GM19239 (cell line): ENCODE results near the gene MYL12B.
A peak's percentile ranks its signal among the peaks of the same experiment; 100 is the strongest.

ENCODE experiments used
- DNase-seq: peaks from one replicate; pipeline ENCODE4 v3.0.0; 2011; ENCODE audit warnings: low spot score; ENCODE audit not compliant: insufficient read length
- FAIRE-seq: peaks from 2 replicates; lab custom pipeline; 2011; peaks lifted over from hg19 to GRCh38; lab: Jason Lieb, UNC

Gene MYL12B

DNA sequence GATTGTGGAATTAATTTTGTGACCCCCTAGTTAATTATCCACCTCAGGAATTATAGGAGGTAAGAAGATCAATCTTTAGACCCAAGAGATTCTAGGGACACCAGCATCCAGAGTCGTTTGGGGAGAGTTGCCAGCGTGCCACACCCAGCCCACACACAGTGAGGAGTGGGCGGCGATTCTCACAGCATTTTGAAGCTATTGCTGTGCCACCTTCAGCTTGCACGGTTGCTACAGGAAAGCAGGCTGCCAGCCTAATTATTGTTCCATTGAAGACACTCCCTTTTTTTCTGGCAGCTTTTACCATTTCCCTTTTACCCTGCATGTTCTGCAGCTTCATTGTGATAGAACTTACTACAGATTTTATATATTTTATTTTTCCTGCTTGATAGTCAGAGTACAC lies 27.5 kb upstream of the MYL12B start:
- DNase-seq (no peak), FAIRE-seq (no peak)

DNA sequence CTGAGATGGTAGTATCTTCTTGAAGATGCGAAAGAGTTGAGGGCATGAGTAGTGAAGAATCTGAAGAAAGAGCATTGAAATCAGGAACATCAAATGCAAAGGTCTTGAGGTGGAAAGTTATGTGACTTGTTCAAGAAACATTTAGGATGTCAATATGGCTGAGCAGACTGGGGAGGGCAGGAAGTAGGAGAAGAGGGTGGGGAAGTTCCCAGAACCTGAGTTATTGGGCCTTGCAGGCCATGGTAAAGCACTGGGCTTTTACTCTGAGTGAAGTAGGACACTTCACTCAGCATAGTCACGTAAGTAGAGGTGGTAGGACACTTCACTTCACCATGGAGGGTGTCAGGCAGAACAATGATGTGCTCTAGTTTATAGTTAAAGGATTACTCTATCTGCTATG lies 26.1 kb upstream of the MYL12B start:
- DNase-seq, result no peak
- no peak for FAIRE-seq

- FAIRE-seq, result no peak
- DNase-seq, result no peak
Measured at GRCh38 chr18:3236470-3236869, 25.5 kb upstream of the MYL12B start.

DNA sequence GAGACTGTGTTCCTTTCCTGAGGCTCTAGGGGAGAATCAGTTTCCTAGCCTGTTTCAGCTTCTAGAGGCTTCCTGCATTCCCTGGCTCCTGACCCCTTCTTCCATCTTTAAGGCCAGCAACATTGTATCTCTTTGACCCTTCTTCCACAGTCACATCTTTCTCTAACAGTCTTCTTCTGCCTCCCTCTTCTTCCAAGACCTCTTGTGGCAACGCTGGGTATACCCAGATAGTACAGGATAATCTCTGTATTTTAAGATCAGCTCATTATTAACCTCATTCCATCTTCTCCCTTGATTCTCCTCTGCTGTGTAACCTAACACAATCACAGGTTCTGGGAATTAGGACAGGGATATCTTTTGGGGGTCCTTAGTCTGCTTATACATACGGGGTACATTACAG lies 23.2 kb upstream of the MYL12B start:
- FAIRE-seq (no peak), DNase-seq (no peak)

DNA sequence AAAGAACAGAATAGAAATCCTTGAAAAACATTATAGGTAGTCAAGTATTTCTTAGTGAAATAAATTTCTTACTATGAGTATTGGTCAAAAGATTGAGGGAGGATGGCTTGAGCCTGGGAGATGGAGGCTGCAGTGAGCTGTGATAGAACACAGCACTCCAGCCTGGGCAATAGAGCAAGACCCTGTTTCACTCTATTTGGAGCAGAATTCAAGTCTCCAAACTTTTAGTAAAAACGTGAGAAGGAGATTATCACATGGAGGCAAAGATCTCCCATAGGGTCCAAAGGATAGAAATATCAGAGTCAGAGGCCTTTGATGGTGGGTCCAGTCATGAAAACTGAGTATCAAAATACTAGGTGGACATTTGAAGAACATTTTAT lies 16.8 kb upstream of the MYL12B start:
- DNase-seq, result no peak
- FAIRE-seq, result no peak

GRCh38 chr18:3245853-3246634 lies 15.9 kb upstream of the MYL12B start:
- FAIRE-seq, result peak; percentile 68

DNA sequence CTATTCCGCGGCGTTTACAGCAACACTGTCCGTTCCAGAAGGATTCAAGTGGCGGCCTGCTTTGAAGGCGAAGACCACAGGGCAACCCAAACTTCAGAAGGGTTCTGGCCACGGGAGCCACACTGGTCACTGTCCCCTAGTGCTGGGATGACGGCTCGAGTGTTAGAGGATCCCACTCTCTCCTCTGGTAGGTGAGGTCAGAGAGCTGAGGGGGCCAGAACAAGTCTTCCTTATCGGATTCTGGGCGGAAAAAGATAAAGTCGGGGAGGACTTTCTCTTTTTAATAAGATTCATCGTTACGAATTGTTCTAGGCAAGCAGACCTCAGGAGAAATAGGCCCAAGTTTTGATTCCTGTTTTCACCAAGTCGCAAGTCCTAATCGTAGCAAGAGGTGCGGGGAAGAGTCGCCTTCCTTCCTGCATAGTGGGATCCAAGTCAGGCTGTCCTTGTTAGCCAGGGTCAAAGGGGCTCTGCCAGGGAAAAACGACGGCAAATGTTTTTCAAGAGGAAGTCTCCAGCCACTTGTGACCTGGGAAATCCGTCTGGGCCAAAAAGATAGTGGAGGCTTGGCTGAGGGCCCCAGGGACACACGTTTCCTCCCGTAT lies 15.2 kb upstream of the MYL12B start:
- FAIRE-seq (peak; percentile 66), DNase-seq (no peak)

More at GRCh38 chr18:3245853-3246634, 15.9 kb upstream of the MYL12B start:
- peak; percentile 45 for DNase-seq

DNA sequence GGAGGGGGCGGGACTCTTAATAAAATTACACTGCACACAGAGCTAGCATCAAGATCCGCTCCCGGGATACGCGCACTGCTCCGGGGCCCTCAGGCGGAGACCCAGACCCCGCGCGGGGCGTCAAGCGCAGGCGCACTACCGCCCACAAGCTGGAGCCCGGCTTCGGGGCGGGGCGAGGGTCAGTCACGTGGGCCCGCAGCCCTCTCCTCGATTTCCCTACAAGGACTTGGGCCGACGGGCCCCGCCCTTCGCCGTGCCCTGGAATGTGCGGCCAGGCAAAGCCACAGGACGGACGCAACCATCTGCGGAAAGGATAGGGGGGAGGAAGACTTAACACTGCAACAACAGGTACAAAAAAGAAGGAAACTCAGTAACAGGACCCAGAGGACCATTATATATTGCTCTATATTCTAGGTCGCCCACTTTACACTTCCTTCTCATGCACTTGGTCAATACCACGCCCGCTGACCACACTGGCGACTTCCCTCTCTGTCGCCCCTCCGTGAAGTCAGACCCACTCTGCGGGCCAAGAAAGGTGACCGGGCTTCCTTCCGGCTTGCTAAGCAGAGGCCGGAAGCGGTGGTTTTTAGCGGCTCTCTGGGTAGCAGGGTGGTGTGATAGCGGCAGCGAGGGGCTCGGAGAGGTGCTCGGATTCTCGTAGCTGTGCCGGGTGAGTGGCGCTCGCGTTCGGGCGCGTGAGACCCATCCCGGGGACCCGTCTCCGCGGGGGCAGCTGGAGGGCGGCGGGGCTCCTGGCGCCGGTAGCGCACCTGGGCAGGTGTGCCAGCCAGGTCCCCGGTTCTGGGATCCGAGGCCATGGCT lies 14.5 kb upstream of the MYL12B start, which contains the start of gene MYL12A:
Gene MYL12A (plus strand): TSS at position 562 of the 822 bp plus-strand sequence. CDS start 5,447 bp downstream, outside the sequence.
- FAIRE-seq, result peak; percentile 91
- peak; percentile 69 for DNase-seq

- DNase-seq, result no peak
- FAIRE-seq, result no peak
Measured at GRCh38 chr18:3248062-3248657, 13.8 kb upstream of the MYL12B start.

DNA sequence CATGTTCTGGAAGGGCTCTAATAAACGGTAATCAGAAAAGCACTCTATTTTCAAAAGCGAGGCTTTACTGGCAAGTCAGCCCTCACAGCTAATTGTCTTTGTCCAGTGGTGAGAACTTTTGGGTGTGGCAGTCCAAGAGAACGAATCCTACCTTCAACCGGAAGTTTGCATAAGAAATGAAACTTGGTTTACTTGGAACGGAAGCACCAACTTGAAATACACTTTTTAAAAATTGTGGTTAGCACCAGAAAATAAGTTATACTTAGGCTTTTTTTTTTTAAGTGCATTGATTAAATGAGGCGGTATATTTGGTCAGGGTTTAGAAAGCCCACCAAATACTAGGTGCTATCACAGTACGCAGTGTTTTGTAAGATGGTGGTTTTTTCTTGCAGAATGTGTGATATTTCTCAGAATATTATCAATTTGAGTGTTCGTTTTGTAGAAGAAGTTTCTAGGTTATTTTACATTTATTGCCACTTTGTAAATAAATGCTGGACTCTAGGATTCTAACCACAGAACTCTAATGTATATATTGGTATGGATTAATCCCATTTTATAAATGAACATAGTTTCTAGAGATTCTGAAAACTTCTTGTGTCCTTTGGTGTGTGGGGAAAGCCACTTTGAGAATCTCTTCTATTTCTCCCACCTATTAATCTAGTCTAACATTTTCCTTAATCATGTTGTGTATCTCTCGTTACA lies 13.1 kb upstream of the MYL12B start:
- DNase-seq (no peak), FAIRE-seq (peak; percentile 80)

DNA sequence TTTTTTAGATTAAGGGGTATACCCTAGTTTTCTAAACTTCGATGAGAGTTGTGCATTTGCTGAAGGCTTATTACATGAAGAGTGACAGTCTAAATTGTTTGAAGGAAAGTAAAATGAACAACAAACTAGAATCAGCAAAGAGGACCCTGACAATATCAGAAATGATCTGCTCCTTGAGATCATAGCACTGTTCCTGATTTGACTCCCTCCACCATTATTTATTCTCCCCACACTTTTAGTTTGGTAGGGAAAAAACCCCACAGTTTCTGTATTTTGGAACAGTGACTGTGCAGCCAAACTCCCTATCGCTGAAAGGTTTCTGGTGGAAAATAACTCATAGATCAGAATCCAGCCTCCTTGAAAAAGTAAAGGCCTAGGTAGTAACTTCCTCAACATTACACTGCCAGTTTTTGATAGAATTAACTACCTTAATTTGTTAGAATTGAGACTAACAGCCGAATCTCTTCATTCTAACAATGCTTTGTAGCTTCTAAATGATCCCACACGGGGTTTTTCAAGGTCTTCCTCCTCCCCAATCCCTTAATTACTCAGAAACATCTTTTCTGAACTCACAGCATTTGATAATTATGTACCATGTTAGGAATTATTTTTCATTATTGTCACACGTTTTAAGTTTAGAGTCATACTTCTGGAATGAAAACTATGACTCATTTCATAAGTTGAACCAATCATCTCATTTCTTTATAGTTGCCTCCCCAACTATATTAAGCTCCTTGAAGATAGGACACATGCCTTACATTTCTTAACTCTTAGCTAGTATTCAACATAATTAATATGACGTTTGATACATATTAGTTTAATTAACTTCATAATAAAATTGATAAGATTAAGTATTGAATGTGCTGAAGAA lies 11.5 kb upstream of the MYL12B start:
- DNase-seq (no peak), FAIRE-seq (peak; percentile 66)

DNA sequence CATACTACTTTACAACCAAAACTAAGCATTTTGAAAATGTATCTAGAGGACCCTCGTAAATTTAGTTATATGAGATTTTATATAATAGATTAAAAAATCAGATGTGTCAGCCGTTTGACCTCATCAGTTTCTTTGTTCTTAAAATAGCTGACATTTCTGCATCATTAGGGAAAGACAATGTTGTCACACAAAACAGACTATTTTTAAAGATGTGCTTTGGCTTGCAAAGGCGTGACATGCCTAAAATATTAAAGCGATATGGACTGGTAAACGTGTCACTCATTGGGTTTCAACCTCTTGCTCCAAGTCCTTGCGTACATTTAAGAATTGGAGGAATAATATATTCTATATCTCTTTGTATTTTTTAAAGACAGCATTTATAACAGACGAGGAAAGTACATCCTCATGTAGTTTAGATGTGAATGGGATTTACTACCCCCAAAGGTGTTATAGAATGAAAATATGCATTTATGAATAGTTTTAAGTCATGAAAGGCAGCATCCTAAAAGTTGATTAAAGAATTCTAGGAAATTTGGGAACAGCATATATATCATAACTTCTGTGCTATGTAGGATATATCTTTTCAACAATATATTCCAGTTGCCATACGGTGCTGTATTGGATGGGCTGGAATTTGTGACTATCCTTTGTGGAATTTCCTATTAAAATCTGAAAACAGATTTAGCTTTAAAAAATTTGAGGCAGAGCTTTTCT lies 10.5 kb upstream of the MYL12B start:
- no peak for FAIRE-seq
- no peak for DNase-seq

GRCh38 chr18:3251963-3252277 lies 10.0 kb upstream of the MYL12B start:
- FAIRE-seq, result no peak

GRCh38 chr18:3252843-3253242 lies 9.1 kb upstream of the MYL12B start:
- DNase-seq, result no peak
- FAIRE-seq, result no peak

More at GRCh38 chr18:3251963-3252277, 10.0 kb upstream of the MYL12B start:
- no peak for DNase-seq

GRCh38 chr18:3254725-3255124 lies 7.2 kb upstream of the MYL12B start:
- no peak for FAIRE-seq
- no peak for DNase-seq

- DNase-seq (no peak), FAIRE-seq (peak; percentile 63)
Measured at GRCh38 chr18:3255611-3256165, 6.2 kb upstream of the MYL12B start.

GRCh38 chr18:3256693-3257626 lies 5.0 kb upstream of the MYL12B start:
- no peak for DNase-seq
- FAIRE-seq, result peak; percentile 72
